Measurements from ENCODE around the gene SEC16B.

- no peak for TF ChIP-seq EP300 (IDR thresholded peaks at IDR 0.05)
- no peak for TF ChIP-seq POLR2AphosphoS5 (IDR thresholded peaks at IDR 0.05)
- TF ChIP-seq, protein P1, sequence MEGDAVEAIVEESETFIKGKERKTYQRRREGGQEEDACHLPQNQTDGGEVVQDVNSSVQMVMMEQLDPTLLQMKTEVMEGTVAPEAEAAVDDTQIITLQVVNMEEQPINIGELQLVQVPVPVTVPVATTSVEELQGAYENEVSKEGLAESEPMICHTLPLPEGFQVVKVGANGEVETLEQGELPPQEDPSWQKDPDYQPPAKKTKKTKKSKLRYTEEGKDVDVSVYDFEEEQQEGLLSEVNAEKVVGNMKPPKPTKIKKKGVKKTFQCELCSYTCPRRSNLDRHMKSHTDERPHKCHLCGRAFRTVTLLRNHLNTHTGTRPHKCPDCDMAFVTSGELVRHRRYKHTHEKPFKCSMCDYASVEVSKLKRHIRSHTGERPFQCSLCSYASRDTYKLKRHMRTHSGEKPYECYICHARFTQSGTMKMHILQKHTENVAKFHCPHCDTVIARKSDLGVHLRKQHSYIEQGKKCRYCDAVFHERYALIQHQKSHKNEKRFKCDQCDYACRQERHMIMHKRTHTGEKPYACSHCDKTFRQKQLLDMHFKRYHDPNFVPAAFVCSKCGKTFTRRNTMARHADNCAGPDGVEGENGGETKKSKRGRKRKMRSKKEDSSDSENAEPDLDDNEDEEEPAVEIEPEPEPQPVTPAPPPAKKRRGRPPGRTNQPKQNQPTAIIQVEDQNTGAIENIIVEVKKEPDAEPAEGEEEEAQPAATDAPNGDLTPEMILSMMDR (IDR thresholded peaks at IDR 0.05): no peak
- no peak for TF ChIP-seq POLR2A (IDR thresholded peaks at IDR 0.05)
Observed at GRCh38 chr1:177965293-177965692, 4.6 kb downstream of the SEC16B start.
